ENCODE results near the gene THRSP.

DNA sequence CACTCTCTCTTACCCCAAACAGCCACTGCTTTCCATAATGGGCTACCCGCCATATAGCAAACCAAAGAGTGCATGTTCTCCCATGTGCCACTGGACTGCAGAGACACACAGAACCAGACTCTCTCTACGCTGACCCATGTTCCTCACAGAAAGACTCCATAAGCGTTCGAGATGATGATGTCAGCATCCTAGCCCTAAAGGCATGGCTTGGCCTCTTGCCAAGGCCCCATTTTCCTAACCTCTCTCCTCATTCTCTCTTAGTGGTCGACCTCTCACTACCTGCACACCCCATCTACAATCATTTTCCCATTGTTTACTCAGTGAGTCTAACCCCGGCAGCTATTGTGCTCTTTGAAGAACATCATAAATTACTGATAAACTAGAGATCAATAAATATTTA is 11.1 kb downstream of the THRSP start:
- TF ChIP-seq, protein P1, sequence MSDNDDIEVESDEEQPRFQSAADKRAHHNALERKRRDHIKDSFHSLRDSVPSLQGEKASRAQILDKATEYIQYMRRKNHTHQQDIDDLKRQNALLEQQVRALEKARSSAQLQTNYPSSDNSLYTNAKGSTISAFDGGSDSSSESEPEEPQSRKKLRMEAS (IDR thresholded peaks at IDR 0.05), result no peak
- TF ChIP-seq CTCF (IDR thresholded peaks at IDR 0.05 in 2 of 3, conservative IDR thresholded peaks at IDR 0.05 in 1 of 3; ENCODE audit: borderline replicate concordance in 1 of 3, insufficient read depth in 1 of 3, low read depth in 2 of 3, low read length in 2 of 3) (no peak), EZH2 (IDR thresholded peaks at IDR 0.05) (no peak)
